IMR-90 (cell line): Measurements from ENCODE around the gene AIRE. TPM values are rescaled to one million over a fixed set of nuclear protein-coding genes. Genes with fewer than 3 reads are reported as not detected.

Source experiments
- ATAC-seq: fragments of 200-7000 bp; cut with Tn5 transposase; 2 replicates; pipeline ENCODE4 v1.9.1; 2020; ENCODE audit warnings: low read depth, mild to moderate bottlenecking, moderate library complexity
- BruUV-seq: library from RNA; stranded (reverse); fragments of 400-500 nt; replicated peaks from 2 replicates; lab custom pipeline; 2021; lab: Mats Ljungman, UMichigan
- CTCF ChIA-PET: fragments of 300-600 bp; formaldehyde crosslinking; extraction: SDS; loops from one replicate; lab custom pipeline; 2021; ENCODE audit warnings: antibody characterized with exemption; lab: Yijun Ruan, JAX
- POLR2A ChIA-PET: fragments of 300-600 bp; sonication (Branson Sonifier 250); formaldehyde crosslinking; loops from one replicate; lab custom pipeline; 2022; ENCODE audit warnings: antibody characterized with exemption; ENCODE audit not compliant: unreplicated experiment; lab: Charles Lee
- DNase-seq: peaks from one replicate; pipeline ENCODE4 v3.0.0; 2013
- H2AFZ ChIP-seq: replicated peaks from 2 replicates; pipeline ENCODE3; 2013; ENCODE audit warnings: low read length, mild to moderate bottlenecking; ENCODE audit not compliant: poor library complexity
- H2AK5ac ChIP-seq: 2 replicates; pipeline ENCODE4 v1.6.1; 2013; ENCODE audit warnings: low read depth, low read length, inconsistent platforms
- H2AK9ac ChIP-seq: replicated peaks from 2 replicates; pipeline ENCODE3; 2013; ENCODE audit warnings: mild to moderate bottlenecking, low read depth, low read length, moderate library complexity; ENCODE audit not compliant: poor library complexity
- H2BK120ac ChIP-seq: 2 replicates; pipeline ENCODE4 v1.6.1; 2013; ENCODE audit warnings: low read depth, low read length, inconsistent platforms
- H2BK15ac ChIP-seq: 3 replicates; pipeline ENCODE4 v1.6.1; 2013; ENCODE audit warnings: low read depth, low read length, inconsistent platforms
- H2BK20ac ChIP-seq: 2 replicates; pipeline ENCODE4 v1.6.1; 2013; ENCODE audit warnings: low read depth, mild to moderate bottlenecking, inconsistent platforms, low read length, moderate library complexity
- H2BK5ac ChIP-seq: 2 replicates; pipeline ENCODE4 v1.6.1; 2013; ENCODE audit warnings: mild to moderate bottlenecking, low read depth, low read length, inconsistent platforms; ENCODE audit not compliant: poor library complexity, severe bottlenecking
- H3K14ac ChIP-seq: replicated peaks from 2 replicates; pipeline ENCODE4 v1.6.1; 2013; ENCODE audit warnings: low read depth, low read length, inconsistent platforms
- H3K18ac ChIP-seq: 2 replicates; pipeline ENCODE4 v1.6.1; 2013; ENCODE audit warnings: low read depth, low read length, control low read depth
- H3K23ac ChIP-seq: 2 replicates; pipeline ENCODE4 v1.6.1; 2013; ENCODE audit warnings: low read depth, low read length, inconsistent platforms
- H3K27ac ChIP-seq: 2 replicates; pipeline ENCODE4 v1.5.1; 2013; ENCODE audit warnings: mild to moderate bottlenecking, control low read depth, low read length; ENCODE audit not compliant: insufficient read depth
- H3K27me3 ChIP-seq: 2 replicates; pipeline ENCODE4 v1.6.1; 2013; ENCODE audit warnings: low read length; ENCODE audit not compliant: control insufficient read depth, insufficient read depth
- H3K36me3 ChIP-seq: 2 replicates; pipeline ENCODE4 v1.6.1; 2013; ENCODE audit warnings: low read length, mixed read lengths; ENCODE audit not compliant: control insufficient read depth, insufficient read depth
- H3K4ac ChIP-seq: 2 replicates; pipeline ENCODE4 v1.6.1; 2013; ENCODE audit warnings: low read depth, low read length, inconsistent platforms
- H3K4me1 ChIP-seq: 2 replicates; pipeline ENCODE4 v1.6.1; 2013; ENCODE audit warnings: low read length, mixed read lengths; ENCODE audit not compliant: control insufficient read depth, insufficient read depth
- H3K4me2 ChIP-seq: 2 replicates; pipeline ENCODE4 v1.6.1; 2013; ENCODE audit warnings: low read depth, mild to moderate bottlenecking, control low read depth, low read length, moderate library complexity
- H3K4me3 ChIP-seq: 2 replicates; pipeline ENCODE4 v1.5.1; 2013; ENCODE audit warnings: low read depth, mild to moderate bottlenecking, control low read depth, low read length, moderate library complexity; ENCODE audit not compliant: insufficient read depth
- H3K56ac ChIP-seq: 2 replicates; pipeline ENCODE4 v1.6.1; 2013; ENCODE audit warnings: low read length, inconsistent platforms; ENCODE audit not compliant: insufficient read depth; ENCODE audit errors: extremely low read depth
- H3K79me1 ChIP-seq, 2 experiments: 2 replicates each; pipeline ENCODE4 v1.6.1; 2013; ENCODE audit warnings: low read length in 2 of 2, inconsistent platforms in 1 of 2, low read depth in 1 of 2
- H3K9ac ChIP-seq: 2 replicates; pipeline ENCODE4 v1.6.1; 2013; ENCODE audit warnings: low read depth, low read length, control low read depth
- H3K9me1 ChIP-seq: 2 replicates; pipeline ENCODE4 v1.6.1; 2013; ENCODE audit warnings: low read length, inconsistent platforms; ENCODE audit not compliant: insufficient read depth
- H3K9me3 ChIP-seq: 2 replicates; pipeline ENCODE4 v1.6.1; 2013; ENCODE audit warnings: low read length; ENCODE audit not compliant: control insufficient read depth, insufficient read depth
- H4K20me1 ChIP-seq: 2 replicates; pipeline ENCODE4 v1.6.1; 2013; ENCODE audit warnings: low read length, inconsistent platforms; ENCODE audit not compliant: insufficient read depth
- H4K5ac ChIP-seq: 2 replicates; pipeline ENCODE4 v1.6.1; 2013; ENCODE audit warnings: mild to moderate bottlenecking, low read depth, low read length, control low read depth
- H4K8ac ChIP-seq, 2 experiments: 2 replicates each; pipeline ENCODE4 v1.6.1; 2013; ENCODE audit warnings: low read depth in 2 of 2, low read length in 2 of 2, control low read depth in 1 of 2, inconsistent platforms in 1 of 2
- H4K91ac ChIP-seq: 2 replicates; pipeline ENCODE4 v1.6.1; 2013; ENCODE audit warnings: low read depth, low read length, inconsistent platforms; ENCODE audit not compliant: insufficient read depth
- CHD1 ChIP-seq: IDR thresholded peaks from 2 replicates; pipeline ENCODE4 v1.6.1; 2012; ENCODE audit warnings: low read depth, low read length, improper control_type of control experiment
- NFE2L2 ChIP-seq: fragments of 150-350 bp; IDR thresholded peaks from 2 replicates; pipeline ENCODE4 v1.6.1; 2016; ENCODE audit warnings: low read depth, mild to moderate bottlenecking, low read length
- RAD21 ChIP-seq: IDR thresholded peaks from 2 replicates; pipeline ENCODE4 v1.6.1; 2012; ENCODE audit warnings: low read length, improper control_type of control experiment
- RCOR1 ChIP-seq: IDR thresholded peaks from 2 replicates; pipeline ENCODE4 v1.6.1; 2012; ENCODE audit warnings: mild to moderate bottlenecking, low read length, improper control_type of control experiment; ENCODE audit not compliant: insufficient replicate concordance
- RFX5 ChIP-seq: IDR thresholded peaks from 2 replicates; pipeline ENCODE4 v1.8.0; 2012; ENCODE audit warnings: low read depth, mild to moderate bottlenecking, low read length, moderate library complexity
- SMC3 ChIP-seq: fragments of 150-350 bp; IDR thresholded peaks from 2 replicates; pipeline ENCODE4 v1.6.1; 2016; ENCODE audit warnings: low read depth, mild to moderate bottlenecking, antibody characterized with exemption, low read length, moderate library complexity
- WGBS, 2 experiments: methylation state at CpG; one replicate each; pipeline versions ENCODE4 v1.1.5 to v1.1.7; 2013; ENCODE audit warnings: missing lambda C conversion rate in 2 of 2; ENCODE audit not compliant: insufficient read length in 1 of 2; ENCODE audit errors: extremely low coverage in 2 of 2; 5-methylcytosine and 5-hydroxymethylcytosine counted together
- dilution Hi-C: fragments of 300-500 bp; cut with HindIII; formaldehyde crosslinking; loops from one replicate; pipeline ENCODE4 v1.14.3; 2018; ENCODE audit warnings: low sequenced_read_pairs; ENCODE audit not compliant: unreplicated experiment
- in situ Hi-C: fragments of 300-500 bp; cut with MboI; formaldehyde crosslinking; loops from 3 replicates; pipeline ENCODE4 v1.14.3; 2019; ENCODE audit warnings: low sequenced_read_pairs, inconsistent platforms, mixed read lengths
- intact Hi-C: fragments of 100-400 bp; cut with micrococcal nuclease; formaldehyde crosslinking; loops from 2 replicates; pipeline ENCODE4 v1.10.0; 2022
- polyA plus RNA-seq, 3 experiments: library from polyadenylated mRNA; depleted of rRNA; stranded (reverse); fragments of >200 nt; gene quantifications; 2 replicates each; pipeline ENCODE4 v1.2.3, GENCODE V29; 2012; ENCODE audit warnings: low replicate concordance in 1 of 3
- total RNA-seq: library from RNA; depleted of rRNA; stranded (reverse); fragments of >200 nt; gene quantifications from 2 replicates; pipeline ENCODE4 v1.2.3, GENCODE V29; 2012
- TF ChIP-seq, protein P1 (sequence below): conservative IDR thresholded peaks from 2 replicates; pipeline ENCODE4 v1.5.1; 2012; ENCODE audit warnings: mild to moderate bottlenecking, low read depth, low read length, improper control_type of control experiment

Gene AIRE
- total and polyA plus RNA-seq, 2 of the 4 experiments (the other 2 are of a cell fraction) = 0.05 TPM; not detected in 1

DNA sequence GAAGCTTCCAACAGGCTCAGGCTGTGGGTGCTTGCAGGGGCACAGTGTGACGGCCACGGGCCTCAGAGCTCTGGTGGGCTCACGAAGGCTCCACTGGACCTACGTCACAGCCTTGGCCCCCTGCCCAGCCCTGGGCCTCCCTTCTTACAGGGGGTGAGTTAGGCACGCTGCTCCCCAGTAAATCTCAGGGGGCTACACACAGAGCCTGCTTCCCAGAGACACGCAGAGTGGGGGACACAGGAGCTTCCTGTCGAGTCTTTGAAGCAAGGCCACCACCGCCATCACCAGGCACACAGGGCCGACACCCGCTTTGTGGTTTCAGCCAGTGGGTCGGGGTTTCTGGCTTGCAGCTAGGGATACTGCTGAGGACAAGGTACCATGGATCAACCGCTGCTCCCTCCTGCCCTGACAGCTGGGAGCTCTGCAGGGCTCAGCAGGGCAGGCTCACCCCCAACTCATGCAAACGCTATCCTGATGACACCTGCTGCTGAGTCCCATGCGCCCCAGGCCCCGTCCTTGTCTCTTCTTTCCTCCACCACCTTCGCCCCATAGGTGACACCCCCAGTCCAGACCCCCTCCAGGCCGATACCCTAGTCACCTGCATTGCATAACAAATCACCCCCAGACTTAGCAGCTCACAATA lies 59.0 kb downstream of the AIRE start:
- CTCF ChIA-PET = no interaction called here
- Histone ChIP-seq H3K4me1 (peaks cover 1% of the 10 kb centered on the region; the same call in 1 of the 2 replicates), H3K14ac (no peak overlapping the region), H3K18ac (no peak overlapping the region), H3K4me2 (no peak overlapping the region), H4K20me1 (no peaks in the 10 kb centered on the region), H3K56ac (no peak overlapping the region), H3K9ac (no peak overlapping the region), H3K9me3 (no peaks in the 10 kb centered on the region), H3K23ac (no peak overlapping the region), H3K4me3 (no peak overlapping the region), H2AK5ac (no peak overlapping the region), H3K36me3 (no peaks in the 10 kb centered on the region), H3K79me1 (no peaks in the 10 kb centered on the region), H2AK9ac (no peak overlapping the region), H2BK5ac (no peak overlapping the region), H3K4ac (no peak overlapping the region), H3K27ac (no peak overlapping the region), H3K27me3 (peaks cover 33% of the 10 kb centered on the region), H4K8ac (no peak overlapping the region), H4K91ac (no peak overlapping the region), H3K9me1 (peaks cover 5% of the 10 kb centered on the region; the same call in 1 of the 2 replicates), H2AFZ (no peak overlapping the region), H2BK120ac (no peak overlapping the region), H2BK15ac (no peak overlapping the region), H2BK20ac (no peak overlapping the region), H4K5ac (no peak overlapping the region)
- intact Hi-C loops = no loop called here
- 74% methylated on average over 5 of the region's 17 CpGs; no CpG with 5 or more reads in 1 of the 2 experiments for WGBS, 2 experiments
- POLR2A ChIA-PET = no interaction called here
- TF ChIP-seq, protein P1, sequence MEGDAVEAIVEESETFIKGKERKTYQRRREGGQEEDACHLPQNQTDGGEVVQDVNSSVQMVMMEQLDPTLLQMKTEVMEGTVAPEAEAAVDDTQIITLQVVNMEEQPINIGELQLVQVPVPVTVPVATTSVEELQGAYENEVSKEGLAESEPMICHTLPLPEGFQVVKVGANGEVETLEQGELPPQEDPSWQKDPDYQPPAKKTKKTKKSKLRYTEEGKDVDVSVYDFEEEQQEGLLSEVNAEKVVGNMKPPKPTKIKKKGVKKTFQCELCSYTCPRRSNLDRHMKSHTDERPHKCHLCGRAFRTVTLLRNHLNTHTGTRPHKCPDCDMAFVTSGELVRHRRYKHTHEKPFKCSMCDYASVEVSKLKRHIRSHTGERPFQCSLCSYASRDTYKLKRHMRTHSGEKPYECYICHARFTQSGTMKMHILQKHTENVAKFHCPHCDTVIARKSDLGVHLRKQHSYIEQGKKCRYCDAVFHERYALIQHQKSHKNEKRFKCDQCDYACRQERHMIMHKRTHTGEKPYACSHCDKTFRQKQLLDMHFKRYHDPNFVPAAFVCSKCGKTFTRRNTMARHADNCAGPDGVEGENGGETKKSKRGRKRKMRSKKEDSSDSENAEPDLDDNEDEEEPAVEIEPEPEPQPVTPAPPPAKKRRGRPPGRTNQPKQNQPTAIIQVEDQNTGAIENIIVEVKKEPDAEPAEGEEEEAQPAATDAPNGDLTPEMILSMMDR = no peak
- TF ChIP-seq SMC3 (no peak), NFE2L2 (no peak), CHD1 (no peak), RFX5 (no peak), RCOR1 (no peak), RAD21 (no peak)
- in situ Hi-C loops = no loop called here
- no peak for ATAC-seq
- dilution Hi-C loops = no loop called here
- no peak for DNase-seq
- no TSS peak for BruUV-seq
